Fibroblast of the aortic adventitia (primary cell): ENCODE data around the gene PCLO. TPM values are rescaled to one million over a fixed set of nuclear protein-coding genes. Genes with fewer than 3 reads are reported as not detected.
"Not testable (repeated sequence)": the region's sequence is repeated elsewhere in the genome, so short reads cannot be mapped to it uniquely, and the experiment has no call there.

ENCODE experiments used
- DNase-seq: peaks from one replicate; pipeline ENCODE4 v3.0.0-alpha.2; 2010; ENCODE audit warnings: low read depth
- H3K4me3 ChIP-seq: 2 replicates; pipeline ENCODE4 v1.5.1; 2011; ENCODE audit warnings: low read depth, mild to moderate bottlenecking, control low read depth, low read length, moderate library complexity
- total RNA-seq: library from RNA; depleted of rRNA; stranded (reverse); fragments of >200 nt; gene quantifications from 2 replicates; pipeline ENCODE4 v1.2.3, GENCODE V29; 2012; ENCODE audit warnings: low replicate concordance
- TF ChIP-seq, protein P1 (sequence below): IDR thresholded peaks from 2 replicates; pipeline ENCODE4 v1.5.1; 2011; ENCODE audit warnings: mild to moderate bottlenecking, low read length, control low read depth, inconsistent platforms; ENCODE audit not compliant: insufficient read depth

PCLO gene
- total RNA-seq, 1 donor: 0.36 TPM

DNA sequence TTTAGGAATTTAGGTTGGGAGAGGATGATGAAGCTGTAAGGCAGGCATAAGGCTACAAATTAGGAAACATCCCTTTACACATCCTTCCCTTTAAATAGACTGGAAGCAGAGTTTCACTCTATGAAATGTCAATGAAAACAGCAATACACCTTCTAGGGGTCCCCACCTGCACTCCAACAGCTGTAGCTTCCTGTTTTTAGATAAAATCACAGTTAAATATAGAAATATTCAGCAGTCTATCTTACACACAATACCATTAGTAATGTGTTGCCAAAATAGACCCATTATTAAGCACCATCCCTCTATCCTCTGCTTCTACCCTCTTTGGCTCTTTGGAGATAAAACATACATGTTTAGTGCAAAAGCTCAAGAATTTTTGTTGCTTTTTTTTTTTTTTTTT lies 237.4 kb downstream of the PCLO start:
- TF ChIP-seq, protein P1, sequence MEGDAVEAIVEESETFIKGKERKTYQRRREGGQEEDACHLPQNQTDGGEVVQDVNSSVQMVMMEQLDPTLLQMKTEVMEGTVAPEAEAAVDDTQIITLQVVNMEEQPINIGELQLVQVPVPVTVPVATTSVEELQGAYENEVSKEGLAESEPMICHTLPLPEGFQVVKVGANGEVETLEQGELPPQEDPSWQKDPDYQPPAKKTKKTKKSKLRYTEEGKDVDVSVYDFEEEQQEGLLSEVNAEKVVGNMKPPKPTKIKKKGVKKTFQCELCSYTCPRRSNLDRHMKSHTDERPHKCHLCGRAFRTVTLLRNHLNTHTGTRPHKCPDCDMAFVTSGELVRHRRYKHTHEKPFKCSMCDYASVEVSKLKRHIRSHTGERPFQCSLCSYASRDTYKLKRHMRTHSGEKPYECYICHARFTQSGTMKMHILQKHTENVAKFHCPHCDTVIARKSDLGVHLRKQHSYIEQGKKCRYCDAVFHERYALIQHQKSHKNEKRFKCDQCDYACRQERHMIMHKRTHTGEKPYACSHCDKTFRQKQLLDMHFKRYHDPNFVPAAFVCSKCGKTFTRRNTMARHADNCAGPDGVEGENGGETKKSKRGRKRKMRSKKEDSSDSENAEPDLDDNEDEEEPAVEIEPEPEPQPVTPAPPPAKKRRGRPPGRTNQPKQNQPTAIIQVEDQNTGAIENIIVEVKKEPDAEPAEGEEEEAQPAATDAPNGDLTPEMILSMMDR: no peak
- no peak for DNase-seq
- no peak overlapping the region for H3K4me3 ChIP-seq

- TF ChIP-seq, protein P1: no peak
- H3K4me3 ChIP-seq: no peak overlapping the region
- no peak for DNase-seq
Observed at GRCh38 chr7:82906502-82906901, 256.2 kb downstream of the PCLO start.

GRCh38 chr7:82904871-82905270 lies 257.8 kb downstream of the PCLO start:
- no peak for DNase-seq
- TF ChIP-seq, protein P1: no peak
- no peak overlapping the region for H3K4me3 ChIP-seq

GRCh38 chr7:82901098-82901497 lies 261.6 kb downstream of the PCLO start:
- not testable (repeated sequence) for DNase-seq

DNA sequence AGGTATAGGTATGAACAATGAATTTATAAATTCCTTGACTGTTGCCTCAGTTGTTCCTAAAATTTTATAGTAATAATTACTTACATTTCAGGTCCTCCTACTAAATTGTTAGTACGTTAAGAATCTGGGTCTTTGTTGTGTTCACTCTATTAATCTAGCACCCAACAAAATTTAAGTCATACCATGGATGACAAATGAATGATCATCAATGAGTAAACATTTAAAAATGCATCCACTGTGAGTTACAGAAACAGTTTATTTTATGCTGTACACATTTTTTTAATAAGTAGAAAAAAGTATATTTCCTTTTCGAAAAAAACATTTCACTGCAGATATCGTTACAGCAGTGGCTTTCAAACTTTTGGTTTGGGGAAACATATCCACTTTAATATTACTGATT lies 265.2 kb downstream of the PCLO start:
- TF ChIP-seq, protein P1: no peak
- no peak overlapping the region for H3K4me3 ChIP-seq
- no peak for DNase-seq

More at GRCh38 chr7:82901098-82901497, 261.6 kb downstream of the PCLO start:
- H3K4me3 ChIP-seq: not testable (repeated sequence)

- not testable (repeated sequence) for H3K4me3 ChIP-seq, DNase-seq
Observed at GRCh38 chr7:82894341-82894740, 268.3 kb downstream of the PCLO start.

- H3K4me3 ChIP-seq: no peak overlapping the region
- TF ChIP-seq, protein P1: no peak
- DNase-seq: no peak
Observed at GRCh38 chr7:82886324-82886723, 276.4 kb downstream of the PCLO start.

- DNase-seq: no peak
- H3K4me3 ChIP-seq: no peak overlapping the region
- TF ChIP-seq, protein P1: no peak
Observed at GRCh38 chr7:82865856-82866255, 296.8 kb downstream of the PCLO start.
